DMS114 treated with DMSO at 0.1 percent for 48 hours (cell line): Measurements from ENCODE around the gene GATA6.

Source experiments
- DNase-seq: peaks from one replicate; lab custom pipeline; 2025; ENCODE audit not compliant: unreplicated experiment; lab: John Stamatoyannopoulos, UW

Gene GATA6

GRCh38 chr18:22238036-22238435 is 68.6 kb downstream of the GATA6 start:
- no peak for DNase-seq

GRCh38 chr18:22238681-22239080 is 69.3 kb downstream of the GATA6 start:
- DNase-seq = no peak

- DNase-seq = no peak
Measured at GRCh38 chr18:22241921-22242361, 72.6 kb downstream of the GATA6 start.

GRCh38 chr18:22243513-22243912 is 74.1 kb downstream of the GATA6 start:
- no peak for DNase-seq

- DNase-seq = no peak
Measured at GRCh38 chr18:22250026-22250425, 80.6 kb downstream of the GATA6 start.

GRCh38 chr18:22250591-22250996 is 81.2 kb downstream of the GATA6 start:
- DNase-seq = no peak
